HG03196 (cell line): Measurements from ENCODE around the gene CSK.
"Not testable (repeated sequence)": the region's sequence is repeated elsewhere in the genome, so short reads cannot be mapped to it uniquely, and the experiment has no call there.

Experiments used
- ATAC-seq: cut with Tn5 transposase; IDR thresholded peaks from one replicate; pipeline ENCODE4 v1.9.1; 2021; ENCODE audit not compliant: unreplicated experiment

CSK gene

DNA sequence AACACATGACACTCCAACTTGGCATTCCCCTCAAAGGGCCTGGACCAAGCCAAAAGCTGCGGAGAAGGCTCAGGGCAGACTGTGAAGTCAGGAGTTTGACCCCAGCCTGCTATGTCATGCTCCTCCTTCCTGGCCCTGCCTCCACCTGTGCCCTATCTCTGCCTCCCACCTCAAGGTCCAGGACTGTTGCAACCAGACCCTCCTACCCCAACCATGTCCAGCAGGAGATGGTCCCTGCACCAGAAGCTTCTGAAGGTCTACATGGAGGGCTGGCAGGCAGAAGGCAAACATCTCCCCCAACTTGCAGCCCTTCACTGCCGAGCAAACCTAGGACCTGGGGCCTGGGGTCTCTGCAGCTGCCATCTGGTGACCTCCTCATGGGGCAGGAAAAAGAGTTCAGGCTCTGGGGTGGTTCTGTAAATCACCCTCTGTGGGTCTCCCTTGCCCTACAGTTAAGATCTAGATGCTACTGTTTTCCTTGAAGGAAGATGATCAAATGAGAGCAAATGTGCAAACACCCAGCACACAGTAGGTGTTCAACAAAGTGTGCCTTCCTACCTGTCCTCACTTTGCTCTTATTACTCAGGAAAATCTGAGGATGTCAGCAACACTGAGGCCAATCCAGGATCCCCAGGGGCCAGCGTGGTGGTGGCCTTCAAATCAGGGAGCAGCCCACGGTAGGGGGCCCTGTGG is 11.5 kb upstream of the CSK start:
- no peak for ATAC-seq

DNA sequence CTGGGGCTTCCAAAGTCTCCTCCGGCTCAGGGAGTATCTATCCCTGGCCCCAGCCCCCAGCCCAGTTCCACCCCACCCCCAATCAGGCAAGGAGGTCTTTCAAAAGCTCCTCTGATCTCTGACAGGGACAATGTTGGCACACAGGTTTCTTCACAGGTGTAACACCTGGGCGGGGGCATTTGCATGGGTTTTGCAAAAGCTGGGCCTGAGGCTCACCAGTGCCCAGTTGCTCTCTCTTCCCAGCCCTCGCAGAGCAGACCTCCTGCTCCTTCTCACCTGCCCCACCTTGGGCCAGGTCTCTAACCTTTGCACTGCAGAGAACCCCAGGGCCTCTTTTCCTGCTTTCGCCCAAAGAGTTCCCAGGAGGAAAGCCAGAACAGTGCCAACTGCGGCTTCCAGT is 8.6 kb upstream of the CSK start:
- no peak for ATAC-seq

DNA sequence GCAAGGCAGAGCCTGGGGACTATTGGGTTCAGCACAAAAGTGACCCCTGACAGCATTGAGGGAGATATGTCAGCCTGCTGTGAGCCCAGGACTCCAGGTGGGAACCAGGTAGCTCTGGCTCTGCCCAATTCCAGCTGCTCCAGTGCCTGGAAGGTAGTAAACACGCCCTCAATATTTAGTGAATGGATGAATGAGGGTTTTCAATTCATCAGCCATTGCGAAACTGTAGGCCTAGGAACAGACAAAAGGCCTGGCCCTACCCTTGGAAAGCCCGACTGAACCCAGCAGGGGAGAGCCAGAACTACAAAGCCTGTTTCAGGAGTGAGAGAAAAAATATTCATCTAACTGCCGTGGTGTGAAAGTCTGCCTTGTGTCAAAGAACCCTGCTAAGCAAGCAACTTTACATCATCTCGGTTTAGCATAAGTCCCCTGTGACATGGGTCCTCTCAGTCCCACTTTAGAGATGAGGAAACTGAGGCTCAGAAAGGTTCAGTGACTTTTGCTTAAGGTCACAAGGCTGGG is 8.1 kb upstream of the CSK start:
- no peak for ATAC-seq

DNA sequence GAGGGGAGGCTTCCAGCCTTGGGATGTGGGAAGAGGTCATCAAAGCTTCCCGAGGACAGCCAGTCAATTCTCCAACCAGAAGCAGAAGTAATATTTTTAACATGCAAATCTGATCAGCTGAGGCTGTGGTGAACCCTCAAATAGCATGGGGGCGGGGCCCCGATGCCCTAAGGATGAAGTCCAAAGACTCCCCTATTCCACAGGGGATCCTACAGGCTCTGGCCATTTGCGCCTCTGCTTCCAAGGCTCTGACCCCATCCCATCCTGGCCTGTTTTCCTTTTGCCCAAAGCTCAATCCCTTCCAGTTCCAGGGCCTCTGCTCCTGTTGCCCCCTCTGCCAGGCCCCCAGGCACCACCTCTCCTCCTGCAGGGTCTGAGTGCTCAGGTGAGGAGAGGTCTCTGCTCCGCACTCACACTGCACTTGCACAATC is 6.7 kb upstream of the CSK start:
- ATAC-seq = no peak

DNA sequence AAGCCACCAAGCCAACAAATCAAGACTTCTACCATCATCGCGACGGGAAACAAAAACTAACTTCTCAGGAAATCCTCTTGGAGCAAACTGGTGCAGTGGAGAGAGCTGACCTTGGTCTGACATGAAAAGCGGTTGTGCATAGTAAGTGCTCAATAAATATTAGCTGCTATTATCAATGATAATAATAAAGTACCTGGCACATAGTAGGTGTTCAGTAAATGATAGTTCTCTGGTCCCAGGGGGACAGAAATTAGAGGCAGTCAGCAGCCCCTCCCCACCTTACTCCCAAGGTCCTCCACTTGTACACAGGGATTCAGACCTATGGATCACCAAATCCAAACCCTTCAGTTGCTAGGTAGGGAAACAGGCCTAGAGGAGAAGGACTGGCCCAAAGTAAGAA is 6.0 kb upstream of the CSK start:
- no peak for ATAC-seq

DNA sequence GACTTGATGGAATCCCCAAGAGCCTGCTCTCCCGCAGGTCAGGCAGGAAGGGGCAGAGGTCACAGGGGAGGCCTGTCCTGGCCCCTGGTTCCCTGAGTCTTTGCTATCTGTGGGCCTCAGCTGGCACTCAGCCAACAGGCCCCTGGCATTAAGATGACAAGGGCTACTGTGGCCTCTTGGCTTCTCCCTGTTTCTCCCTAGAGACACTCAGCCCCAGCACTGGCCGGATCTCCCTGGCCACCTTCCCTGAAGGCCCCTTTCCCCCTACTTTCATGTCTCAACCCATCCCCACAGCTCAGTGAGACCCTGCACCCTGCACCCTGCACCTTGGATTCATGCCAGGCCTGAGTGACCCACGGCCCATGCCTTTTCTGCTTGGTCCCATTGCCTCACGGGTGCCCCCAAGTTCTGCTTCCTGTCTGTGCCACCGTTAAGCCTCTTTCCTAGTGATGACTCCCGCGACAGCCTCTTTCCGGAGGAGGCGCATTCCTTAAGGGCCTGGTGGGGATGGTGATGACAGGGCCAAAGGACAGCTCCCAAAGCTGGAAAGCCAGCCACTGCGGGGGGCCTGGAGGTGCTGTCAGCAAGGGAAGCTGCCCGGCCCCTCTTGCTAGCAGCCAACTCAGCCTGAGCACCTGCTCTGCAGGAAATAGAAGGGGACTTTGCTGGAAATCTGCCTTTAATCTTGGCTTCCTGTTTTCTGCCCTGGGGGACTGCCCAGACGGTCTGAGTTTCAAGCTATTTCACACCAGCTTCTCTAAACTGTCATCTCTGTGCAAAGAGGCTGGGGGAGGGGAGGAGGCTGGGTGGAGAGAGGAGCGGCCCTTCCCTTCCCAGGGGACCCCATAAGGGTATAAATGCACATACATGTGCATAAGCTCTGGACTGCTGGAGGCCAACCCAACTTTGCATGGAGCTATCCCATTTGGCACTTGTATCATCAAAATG is 4.8 kb upstream of the CSK start:
- peak; percentile 33 for ATAC-seq

DNA sequence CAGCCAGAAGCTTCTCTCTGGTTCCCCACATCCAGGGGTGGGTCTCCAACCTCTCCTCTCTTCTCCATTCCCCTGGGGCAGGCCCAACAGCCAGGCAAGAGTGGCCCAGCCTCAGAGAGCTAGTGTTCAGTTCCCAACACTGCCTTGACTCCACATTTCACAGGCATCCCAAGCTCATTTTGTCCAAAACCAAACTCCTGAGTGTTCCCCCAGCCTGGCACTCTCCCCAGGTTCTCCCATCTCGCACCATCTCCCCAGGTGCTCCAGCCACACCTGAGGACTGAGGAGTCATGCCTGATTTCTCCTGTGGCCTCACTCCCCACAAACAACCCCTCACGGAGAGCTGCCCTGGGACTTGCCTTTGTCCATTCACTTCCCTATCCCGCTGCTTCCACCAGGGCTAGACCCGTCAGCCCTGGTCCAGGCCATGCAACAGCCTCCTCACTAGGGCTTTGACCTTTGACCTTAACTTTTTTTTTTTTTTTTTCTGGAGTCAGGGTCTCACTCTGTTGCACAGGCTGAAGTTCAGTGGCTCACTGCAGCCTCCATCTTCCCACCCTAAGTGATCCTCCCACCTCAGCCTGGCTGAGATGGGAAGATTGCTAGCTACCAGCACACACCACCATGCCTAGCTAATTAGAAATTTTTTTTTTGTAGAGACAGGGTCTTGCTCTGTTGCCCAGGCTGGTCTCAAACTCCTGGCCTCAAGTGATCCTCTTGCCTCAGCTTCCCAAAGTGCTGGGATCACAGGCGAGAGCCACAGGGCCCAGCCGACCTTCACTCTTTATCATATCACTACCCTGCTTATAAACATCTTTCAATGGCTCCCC is 3.9 kb upstream of the CSK start:
- peak; percentile 3 for ATAC-seq

DNA sequence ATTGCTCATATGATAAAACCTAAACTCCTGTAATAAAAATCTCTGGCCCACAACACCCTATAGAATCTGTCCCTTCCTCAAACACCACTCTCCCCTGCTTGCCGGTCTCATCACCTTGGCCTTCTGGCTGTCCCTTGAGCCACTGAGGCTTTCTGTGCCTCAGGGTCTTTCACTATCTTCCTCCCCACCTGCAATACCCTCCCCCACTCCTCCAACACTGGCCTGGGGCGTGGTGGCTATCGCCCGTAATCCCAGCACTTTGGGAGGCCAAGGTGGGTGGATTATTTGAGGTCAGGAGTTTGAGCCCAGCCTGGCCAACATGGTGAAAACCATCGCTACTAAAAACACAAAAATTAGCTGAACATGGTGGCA is 3.3 kb upstream of the CSK start:
- ATAC-seq = no peak

DNA sequence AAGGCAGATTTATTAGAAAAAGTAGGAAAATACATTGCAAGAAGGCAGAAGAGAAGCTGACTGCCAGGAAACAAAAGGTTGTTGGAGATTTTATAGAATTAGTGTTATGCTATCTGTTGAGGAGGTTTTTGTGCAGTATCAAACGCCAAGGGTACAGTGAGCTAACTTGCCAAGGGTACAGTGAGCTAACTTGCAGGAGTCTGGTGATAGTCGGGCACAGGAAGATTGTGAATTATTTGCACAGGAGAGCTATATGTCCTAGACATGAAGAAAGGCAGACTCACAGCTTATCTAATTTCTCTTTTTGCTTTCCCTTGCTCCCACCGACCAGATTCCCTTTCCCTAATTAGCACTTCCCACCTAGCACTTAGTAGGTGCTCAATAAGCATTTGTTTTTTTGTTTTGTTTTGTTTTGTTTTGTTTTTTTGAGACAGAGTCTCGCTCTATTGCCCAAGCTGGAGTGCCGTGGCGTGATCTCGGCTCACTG is 2.7 kb upstream of the CSK start:
- ATAC-seq = no peak

DNA sequence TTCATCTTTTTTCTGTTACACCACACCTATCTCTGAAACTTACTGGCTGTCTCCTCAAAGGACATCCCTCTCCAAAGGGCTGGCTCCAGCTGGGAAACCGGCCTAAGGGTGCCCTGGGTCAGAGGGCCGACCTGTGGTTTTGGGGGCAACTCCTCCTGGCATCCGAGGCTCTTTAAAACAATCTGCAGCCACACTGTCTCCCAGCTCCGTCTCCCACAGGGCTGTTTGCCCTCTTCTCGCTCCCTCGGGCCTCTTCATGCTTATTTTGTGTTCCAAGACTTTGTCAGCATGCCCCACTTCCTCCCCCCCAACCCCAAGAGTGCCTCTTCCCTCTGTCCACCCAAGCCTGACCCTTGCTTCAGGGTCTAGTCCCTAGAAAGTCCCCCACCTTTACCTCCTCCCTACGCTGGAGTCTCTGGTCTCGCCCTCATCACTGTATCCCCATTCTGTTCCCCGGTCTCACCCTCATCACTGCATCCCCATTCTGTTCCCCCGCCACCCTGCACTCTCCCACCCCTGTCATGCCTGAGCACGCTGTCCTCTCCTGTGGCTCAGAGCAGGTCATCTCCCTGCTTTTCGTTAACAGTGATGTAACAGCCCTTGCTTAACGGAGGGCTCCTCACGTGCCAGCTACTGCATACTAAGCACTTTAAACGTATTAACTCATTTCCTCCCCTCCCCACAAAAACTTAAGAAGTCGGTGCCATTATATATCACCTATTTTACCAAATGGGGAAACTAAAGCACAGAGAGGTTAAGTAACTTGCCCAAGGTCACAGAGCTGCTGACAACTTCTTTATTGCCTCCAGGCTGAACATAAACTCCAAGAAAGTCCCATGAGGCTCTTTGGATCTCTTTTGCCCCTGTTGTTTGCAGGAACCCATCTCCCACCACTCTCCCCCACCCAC is 1.1 kb upstream of the CSK start:
- ATAC-seq = no peak

DNA sequence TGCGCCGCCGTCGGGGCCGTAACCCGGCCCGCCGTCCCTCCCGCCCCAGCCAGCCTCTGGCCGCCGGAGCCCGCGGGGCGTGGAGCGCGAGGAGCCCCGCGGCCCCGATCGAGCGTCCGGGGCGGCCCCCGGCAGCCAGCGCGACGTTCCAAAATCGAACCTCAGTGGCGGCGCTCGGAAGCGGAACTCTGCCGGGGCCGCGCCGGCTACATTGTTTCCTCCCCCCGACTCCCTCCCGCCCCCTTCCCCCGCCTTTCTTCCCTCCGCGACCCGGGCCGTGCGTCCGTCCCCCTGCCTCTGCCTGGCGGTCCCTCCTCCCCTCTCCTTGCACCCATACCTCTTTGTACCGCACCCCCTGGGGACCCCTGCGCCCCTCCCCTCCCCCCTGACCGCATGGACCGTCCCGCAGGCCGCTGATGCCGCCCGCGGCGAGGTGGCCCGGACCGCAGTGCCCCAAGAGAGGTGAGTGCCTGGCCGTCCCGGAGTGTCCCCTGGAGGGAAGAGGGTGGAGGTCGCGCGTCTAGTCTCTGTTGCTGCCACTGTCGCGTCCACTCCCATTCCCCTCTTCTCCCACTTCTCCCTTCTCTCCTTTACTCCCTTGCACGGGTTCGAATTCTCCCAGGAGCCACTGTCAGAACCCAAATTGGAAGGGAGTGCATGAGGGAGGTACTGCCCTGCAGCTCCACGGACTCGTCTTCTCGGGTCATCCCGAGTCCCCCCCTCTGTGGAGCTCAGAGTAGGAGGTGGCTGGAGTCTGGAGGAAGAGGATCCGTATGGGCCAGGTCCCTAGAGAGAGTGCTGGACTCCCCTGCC is 585 bp downstream of the CSK start:
- no peak for ATAC-seq

DNA sequence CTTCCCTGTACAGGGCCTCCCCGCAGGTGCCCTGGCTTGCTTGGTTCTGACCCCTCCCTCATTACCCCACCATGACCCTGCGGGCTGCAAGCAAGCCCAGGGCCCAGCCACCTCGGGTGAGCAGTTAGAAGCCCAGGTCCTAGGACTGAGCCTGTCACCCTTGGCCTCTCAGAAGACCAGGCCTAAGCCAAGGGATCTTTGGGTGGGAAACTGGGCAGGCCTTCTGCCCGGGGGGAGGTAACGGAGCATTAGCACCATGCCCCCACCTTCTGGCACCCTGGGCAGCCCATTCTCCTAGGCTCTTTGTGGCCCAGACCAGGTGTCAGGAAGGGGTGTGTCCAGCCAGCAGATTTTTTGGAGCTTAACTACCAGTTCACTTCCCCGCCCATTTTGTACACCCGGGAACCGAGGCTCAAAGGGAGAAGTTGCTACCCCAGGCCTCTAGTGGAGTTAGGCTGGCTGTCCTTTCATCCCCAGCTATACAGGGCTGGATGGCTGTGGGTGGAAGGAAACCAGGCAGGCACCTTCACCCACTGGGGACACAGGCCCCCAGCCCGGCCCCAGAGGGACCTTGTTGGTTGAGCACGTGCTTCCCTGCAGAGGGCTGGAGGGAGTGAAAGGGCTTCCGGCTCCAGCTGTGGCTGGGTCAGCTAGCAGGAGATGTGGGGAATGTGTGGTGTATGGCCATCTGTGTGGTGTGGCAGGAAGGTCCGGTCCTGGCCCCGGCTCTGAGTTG is 1.4 kb downstream of the CSK start:
- no peak for ATAC-seq

DNA sequence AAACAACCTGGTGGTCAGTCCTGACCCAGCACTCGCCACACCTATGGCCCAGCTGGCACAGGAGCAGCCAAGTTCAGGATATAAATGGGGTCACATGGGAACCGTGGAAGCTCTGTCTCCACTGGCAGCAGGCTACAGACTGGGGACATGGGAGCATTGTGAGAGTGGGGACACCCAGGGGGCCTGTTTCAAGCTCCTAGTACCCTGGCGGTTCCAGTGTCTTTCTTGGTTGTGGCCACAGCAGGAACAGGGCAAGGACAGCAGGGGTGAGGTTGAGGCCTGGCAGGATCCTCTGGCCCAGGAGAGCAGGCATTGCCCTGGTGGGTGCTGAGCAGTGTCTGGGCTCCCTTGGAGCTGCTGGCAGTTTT is 1.9 kb downstream of the CSK start:
- no peak for ATAC-seq

DNA sequence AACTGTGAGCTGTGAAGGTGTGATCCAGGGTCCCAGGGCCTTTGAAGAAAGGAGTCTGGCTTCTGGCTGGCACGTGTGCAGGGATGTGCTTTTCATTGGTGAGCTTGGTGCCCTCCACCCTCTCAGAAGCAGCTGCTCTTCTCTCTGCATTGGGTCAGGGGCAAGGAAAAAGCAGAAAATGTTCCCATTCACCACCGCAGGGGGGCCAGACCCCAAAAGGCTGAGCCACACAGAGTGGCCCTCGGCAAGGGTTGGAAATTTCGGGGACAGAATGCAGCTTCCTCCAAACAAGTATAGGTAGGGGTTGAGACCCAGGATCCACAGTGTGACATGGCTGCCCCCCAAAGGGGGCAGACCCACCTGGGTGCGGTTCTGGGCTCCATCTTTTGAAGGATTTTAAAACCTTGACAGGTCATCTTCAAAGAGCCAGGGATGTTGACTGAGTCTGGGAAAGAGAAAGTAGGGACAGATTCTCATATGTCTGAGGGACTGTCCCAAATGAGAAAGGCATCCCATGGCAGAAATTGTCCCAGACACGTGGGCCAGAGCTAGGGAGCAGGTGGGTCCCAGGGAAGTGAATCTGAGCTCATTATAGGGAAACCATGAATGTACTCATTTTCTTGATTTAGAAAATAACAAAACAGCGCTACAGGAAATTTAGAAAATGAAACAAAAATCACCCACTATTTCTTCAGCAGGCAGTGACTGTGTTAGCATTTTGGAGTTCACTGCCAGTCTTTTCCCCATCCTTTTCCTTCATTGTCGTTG is 2.7 kb downstream of the CSK start:
- no peak for ATAC-seq

DNA sequence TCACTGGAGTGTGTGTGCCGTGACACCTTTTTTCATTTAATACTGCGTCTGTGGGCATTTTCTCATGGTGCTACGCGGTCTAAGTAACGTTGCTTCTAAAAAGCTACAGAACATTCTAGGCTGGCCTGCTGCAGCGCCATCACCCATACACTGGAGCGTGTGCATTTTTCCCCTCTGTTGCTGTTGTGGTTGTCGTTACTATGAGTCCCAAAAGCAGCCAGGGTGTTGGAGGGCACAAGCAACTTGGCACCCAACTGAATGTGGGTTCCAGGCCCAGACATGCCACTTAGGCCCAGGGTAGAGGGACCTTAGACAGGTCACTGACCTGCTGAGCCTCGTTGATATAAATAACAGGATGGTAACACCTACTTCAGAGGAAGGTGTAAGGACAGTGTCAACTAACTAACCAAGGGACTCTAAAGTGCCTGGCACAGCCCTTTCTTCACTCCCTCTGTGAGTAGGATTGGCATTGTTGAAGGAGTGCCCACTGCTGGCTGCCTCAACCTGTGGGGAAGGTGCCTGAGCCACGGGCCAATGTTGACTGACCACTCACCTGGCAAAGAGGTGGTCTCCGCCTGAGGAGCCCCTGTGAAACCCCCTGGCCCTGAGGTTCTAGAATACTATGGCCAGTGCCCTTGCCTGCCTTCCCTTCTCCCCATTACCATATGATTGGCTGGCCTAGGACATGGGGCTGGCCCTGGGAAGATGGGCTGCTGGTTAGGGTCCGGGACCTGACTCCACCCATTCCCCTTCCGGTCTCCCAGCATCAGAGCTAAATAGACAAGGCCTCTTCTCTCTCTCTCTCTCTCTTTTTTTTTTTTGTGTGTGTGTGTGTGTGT is 3.5 kb downstream of the CSK start:
- no peak for ATAC-seq

DNA sequence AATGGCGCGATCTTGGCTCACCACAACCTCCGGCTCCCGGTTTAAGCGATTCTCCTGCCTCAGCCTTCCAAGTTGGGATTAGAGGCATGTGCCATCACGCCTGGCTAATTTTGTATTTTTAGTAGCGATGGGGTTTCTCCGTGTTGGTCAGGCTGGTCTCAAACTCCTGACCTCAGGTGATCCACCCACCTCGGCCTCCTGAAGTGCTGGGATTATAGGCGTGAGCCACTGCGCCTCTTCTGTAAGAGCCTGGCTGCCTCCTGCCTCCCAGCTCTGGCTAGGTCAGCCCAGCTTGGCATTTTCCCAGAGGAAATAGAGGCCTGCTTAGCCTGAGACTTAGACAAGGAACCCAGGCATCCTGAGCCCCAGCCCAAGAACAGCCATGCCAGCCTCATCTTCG is 4.2 kb downstream of the CSK start:
- not testable (repeated sequence) for ATAC-seq

DNA sequence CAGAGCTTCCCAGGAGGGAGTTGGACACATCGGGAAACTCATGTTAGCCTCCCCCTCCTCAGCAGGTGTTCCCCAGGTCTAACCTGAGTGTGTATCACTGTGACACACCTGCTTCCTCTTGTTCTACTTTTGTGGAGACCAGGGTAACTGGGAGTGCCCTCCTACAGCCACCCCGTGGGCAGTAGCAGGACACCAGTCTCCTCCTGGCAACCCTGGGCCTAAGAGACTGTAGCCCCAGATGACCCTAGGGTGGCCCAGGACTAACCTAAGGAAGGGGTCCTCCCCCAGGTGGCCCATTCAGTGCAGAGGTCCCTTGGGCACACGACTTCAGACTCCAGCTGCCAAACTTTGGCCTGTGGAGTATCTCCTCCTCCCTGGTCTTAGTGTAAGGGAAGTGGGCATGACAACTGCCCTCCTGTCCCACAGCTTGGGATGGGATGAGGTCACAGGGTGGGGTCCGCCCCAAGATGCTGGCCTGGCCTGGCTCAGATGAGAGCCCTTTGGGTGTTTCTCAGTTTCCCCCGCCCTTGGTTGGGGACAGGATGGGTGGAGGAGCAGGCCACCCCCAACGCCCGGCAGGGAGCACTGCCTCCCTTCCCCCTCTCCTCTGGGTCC is 4.8 kb downstream of the CSK start:
- ATAC-seq = no peak
